Measurements from ENCODE around the gene BIRC6.

Gene BIRC6

GRCh38 chr2:32522770-32523169, 165.9 kb downstream of the BIRC6 start:
- TF ChIP-seq FOXP2 (optimal IDR thresholded peaks at IDR 0.05; ENCODE audit: borderline replicate concordance, extremely low read depth, extremely low read length, insufficient read depth) (no peak), SIN3A (IDR thresholded peaks at IDR 0.05; ENCODE audit: borderline replicate concordance, insufficient read depth, low read length) (no peak), TAF1 (IDR thresholded peaks at IDR 0.05; ENCODE audit: borderline replicate concordance, insufficient read depth, low read length) (no peak), POLR2AphosphoS5 (IDR thresholded peaks at IDR 0.05; ENCODE audit: low read depth, low read length) (no peak)
- TF ChIP-seq, protein P1, sequence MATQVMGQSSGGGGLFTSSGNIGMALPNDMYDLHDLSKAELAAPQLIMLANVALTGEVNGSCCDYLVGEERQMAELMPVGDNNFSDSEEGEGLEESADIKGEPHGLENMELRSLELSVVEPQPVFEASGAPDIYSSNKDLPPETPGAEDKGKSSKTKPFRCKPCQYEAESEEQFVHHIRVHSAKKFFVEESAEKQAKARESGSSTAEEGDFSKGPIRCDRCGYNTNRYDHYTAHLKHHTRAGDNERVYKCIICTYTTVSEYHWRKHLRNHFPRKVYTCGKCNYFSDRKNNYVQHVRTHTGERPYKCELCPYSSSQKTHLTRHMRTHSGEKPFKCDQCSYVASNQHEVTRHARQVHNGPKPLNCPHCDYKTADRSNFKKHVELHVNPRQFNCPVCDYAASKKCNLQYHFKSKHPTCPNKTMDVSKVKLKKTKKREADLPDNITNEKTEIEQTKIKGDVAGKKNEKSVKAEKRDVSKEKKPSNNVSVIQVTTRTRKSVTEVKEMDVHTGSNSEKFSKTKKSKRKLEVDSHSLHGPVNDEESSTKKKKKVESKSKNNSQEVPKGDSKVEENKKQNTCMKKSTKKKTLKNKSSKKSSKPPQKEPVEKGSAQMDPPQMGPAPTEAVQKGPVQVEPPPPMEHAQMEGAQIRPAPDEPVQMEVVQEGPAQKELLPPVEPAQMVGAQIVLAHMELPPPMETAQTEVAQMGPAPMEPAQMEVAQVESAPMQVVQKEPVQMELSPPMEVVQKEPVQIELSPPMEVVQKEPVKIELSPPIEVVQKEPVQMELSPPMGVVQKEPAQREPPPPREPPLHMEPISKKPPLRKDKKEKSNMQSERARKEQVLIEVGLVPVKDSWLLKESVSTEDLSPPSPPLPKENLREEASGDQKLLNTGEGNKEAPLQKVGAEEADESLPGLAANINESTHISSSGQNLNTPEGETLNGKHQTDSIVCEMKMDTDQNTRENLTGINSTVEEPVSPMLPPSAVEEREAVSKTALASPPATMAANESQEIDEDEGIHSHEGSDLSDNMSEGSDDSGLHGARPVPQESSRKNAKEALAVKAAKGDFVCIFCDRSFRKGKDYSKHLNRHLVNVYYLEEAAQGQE (IDR thresholded peaks at IDR 0.05; ENCODE audit: insufficient read depth in 1 of 2, low read depth in 2 of 2, low read length in 2 of 2), result no peak

DNA sequence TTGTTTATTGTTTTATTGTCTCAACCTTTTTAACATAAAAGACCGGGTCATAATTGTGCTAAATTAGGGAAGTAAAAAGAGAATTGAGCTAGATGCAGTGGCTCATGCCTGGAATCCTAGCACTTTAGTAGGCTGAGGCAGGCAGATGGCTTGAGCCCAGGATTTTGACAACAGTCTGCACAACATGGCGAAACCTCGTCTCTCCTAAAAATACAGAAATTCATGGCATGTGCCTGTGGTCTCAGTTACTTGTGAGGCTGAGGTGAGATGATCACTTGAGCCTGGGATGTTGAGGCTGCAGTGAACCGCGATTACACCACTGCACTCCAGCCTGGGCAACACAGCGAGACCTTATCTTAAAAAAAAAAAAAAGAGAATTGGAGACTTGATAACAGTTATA, 166.9 kb downstream of the BIRC6 start:
- TF ChIP-seq, protein P1 (IDR thresholded peaks at IDR 0.05; ENCODE audit: insufficient read depth in 1 of 2, low read depth in 2 of 2, low read length in 2 of 2), result no peak

DNA sequence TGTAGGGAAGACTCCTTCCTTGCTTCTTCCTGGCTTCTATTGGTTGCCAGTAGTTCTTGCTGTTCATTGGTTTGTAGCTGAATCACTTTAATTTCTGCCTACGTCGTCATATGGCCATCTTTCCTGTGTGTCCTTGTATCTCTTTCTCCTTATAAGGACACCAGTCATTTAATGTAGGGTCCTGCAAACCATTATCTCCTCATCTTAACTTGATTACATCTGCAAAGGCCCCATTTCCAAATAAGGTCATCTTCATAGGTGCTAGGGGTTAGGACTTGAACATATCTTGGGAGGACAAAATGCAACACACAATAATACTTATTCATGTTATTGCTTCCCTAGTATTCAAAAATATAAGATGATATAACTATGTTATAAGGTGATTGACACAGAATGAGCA, 175.5 kb downstream of the BIRC6 start:
- TF ChIP-seq, protein P1 (IDR thresholded peaks at IDR 0.05; ENCODE audit: insufficient read depth in 1 of 2, low read depth in 2 of 2, low read length in 2 of 2), result no peak
- TF ChIP-seq TAF1 (IDR thresholded peaks at IDR 0.05; ENCODE audit: borderline replicate concordance, insufficient read depth, low read length), result no peak
- no peak for TF ChIP-seq FOXP2 (optimal IDR thresholded peaks at IDR 0.05; ENCODE audit: borderline replicate concordance, extremely low read depth, extremely low read length, insufficient read depth)
- no peak for TF ChIP-seq SIN3A (IDR thresholded peaks at IDR 0.05; ENCODE audit: borderline replicate concordance, insufficient read depth, low read length)
- no peak for TF ChIP-seq POLR2AphosphoS5 (IDR thresholded peaks at IDR 0.05; ENCODE audit: low read depth, low read length)

DNA sequence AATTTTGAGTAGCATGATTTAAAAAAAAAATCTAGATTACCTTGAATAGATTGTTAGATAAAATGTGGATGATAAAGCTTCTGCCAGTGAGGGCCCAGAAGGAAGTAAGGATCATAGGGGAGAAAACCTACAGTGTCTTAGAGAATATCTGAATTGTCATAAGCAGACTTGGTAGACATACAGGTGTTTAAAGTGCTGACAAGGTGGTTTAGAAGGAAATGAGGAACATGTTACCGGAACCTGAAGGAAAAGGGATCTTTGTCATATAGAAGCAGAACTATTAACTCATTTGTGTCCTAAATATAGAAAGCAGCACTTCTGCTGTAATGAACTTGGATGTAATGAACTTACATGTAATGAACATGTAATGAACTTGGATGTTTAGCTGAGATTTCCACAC, 176.1 kb downstream of the BIRC6 start:
- TF ChIP-seq FOXP2 (optimal IDR thresholded peaks at IDR 0.05; ENCODE audit: borderline replicate concordance, extremely low read depth, extremely low read length, insufficient read depth) (no peak), POLR2AphosphoS5 (IDR thresholded peaks at IDR 0.05; ENCODE audit: low read depth, low read length) (no peak), SIN3A (IDR thresholded peaks at IDR 0.05; ENCODE audit: borderline replicate concordance, insufficient read depth, low read length) (no peak), TAF1 (IDR thresholded peaks at IDR 0.05; ENCODE audit: borderline replicate concordance, insufficient read depth, low read length) (no peak)
- TF ChIP-seq, protein P1 (IDR thresholded peaks at IDR 0.05; ENCODE audit: insufficient read depth in 1 of 2, low read depth in 2 of 2, low read length in 2 of 2), result no peak

DNA sequence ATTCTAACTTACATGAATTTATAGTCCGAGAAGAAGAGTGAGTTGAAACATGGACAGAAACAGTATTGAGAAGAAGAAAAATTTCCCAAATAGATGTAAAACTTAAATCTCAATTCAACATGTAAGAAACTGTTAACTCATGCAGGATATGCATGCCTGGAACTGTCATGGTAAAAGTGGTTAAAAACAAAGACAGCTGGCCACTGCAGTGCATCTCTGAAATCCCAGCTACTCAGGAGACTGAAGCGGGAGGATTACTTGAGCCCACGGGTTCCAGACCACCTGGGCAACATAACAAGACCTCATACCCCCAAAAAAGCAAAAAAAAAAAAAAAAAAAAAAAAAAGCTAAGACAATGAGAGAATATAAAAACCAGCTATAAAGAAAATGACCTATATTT, 178.0 kb downstream of the BIRC6 start:
- no peak for TF ChIP-seq FOXP2 (optimal IDR thresholded peaks at IDR 0.05; ENCODE audit: borderline replicate concordance, extremely low read depth, extremely low read length, insufficient read depth)
- no peak for TF ChIP-seq SIN3A (IDR thresholded peaks at IDR 0.05; ENCODE audit: borderline replicate concordance, insufficient read depth, low read length)
- TF ChIP-seq, protein P1 (IDR thresholded peaks at IDR 0.05; ENCODE audit: insufficient read depth in 1 of 2, low read depth in 2 of 2, low read length in 2 of 2), result no peak
- no peak for TF ChIP-seq POLR2AphosphoS5 (IDR thresholded peaks at IDR 0.05; ENCODE audit: low read depth, low read length)
- no peak for TF ChIP-seq TAF1 (IDR thresholded peaks at IDR 0.05; ENCODE audit: borderline replicate concordance, insufficient read depth, low read length)
